Measurements from ENCODE around the gene GPBAR1.

DNA sequence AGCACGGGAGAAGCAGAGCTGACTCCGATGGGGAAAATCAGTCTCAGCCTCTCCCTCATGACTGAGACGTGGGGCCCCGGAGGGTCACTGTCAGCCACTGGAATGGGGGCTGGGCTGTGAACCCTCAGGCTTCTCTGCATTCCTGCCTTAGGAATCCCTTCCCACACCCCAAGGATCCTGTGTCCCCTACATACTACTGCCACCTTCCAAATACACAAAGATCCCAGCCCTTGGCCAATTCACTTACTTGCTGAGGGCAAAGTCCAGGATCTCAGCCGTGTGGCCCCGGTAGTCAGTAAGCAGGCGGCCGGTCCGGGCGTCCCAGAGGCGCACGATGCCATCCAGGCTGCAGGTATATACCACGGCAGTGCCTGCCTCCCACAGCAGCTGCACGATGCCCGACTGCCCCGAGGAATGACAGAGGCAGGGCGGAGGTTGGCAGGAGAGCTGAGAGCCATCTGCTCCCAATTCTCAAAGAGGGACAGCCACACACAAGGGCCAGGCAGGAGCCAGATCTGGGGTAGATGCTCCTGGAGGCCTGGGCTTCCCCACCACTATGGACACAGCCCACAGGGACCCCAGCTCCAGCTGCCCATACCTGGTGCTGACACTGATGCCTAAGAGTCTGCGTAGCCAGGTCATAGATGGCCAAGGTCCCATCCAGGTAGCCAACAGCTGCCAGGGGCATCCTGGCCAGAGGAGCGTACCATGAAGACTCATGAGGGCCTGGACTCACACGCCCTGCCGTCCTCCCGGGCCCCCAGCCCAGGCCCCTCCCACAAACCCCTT, 4.2 kb downstream of the GPBAR1 start:
- TF ChIP-seq, protein P1, sequence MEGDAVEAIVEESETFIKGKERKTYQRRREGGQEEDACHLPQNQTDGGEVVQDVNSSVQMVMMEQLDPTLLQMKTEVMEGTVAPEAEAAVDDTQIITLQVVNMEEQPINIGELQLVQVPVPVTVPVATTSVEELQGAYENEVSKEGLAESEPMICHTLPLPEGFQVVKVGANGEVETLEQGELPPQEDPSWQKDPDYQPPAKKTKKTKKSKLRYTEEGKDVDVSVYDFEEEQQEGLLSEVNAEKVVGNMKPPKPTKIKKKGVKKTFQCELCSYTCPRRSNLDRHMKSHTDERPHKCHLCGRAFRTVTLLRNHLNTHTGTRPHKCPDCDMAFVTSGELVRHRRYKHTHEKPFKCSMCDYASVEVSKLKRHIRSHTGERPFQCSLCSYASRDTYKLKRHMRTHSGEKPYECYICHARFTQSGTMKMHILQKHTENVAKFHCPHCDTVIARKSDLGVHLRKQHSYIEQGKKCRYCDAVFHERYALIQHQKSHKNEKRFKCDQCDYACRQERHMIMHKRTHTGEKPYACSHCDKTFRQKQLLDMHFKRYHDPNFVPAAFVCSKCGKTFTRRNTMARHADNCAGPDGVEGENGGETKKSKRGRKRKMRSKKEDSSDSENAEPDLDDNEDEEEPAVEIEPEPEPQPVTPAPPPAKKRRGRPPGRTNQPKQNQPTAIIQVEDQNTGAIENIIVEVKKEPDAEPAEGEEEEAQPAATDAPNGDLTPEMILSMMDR (IDR thresholded peaks at IDR 0.05) = no peak
- TF ChIP-seq CBFB (CRISPR knock-in tag; IDR thresholded peaks at IDR 0.05; ENCODE audit: low read depth) = no peak
- no peak for TF ChIP-seq GABPB1 (CRISPR knock-in tag; IDR thresholded peaks at IDR 0.05)
- TF ChIP-seq CREM (CRISPR knock-in tag; IDR thresholded peaks at IDR 0.05) = no peak
